GM21825 (cell line): ENCODE measurements around the gene RNF34.

Experiments
- ATAC-seq: cut with Tn5 transposase; IDR thresholded peaks from one replicate; pipeline ENCODE4 v1.9.1; 2021; ENCODE audit warnings: mild to moderate bottlenecking, moderate library complexity; ENCODE audit not compliant: unreplicated experiment

RNF34 gene

DNA sequence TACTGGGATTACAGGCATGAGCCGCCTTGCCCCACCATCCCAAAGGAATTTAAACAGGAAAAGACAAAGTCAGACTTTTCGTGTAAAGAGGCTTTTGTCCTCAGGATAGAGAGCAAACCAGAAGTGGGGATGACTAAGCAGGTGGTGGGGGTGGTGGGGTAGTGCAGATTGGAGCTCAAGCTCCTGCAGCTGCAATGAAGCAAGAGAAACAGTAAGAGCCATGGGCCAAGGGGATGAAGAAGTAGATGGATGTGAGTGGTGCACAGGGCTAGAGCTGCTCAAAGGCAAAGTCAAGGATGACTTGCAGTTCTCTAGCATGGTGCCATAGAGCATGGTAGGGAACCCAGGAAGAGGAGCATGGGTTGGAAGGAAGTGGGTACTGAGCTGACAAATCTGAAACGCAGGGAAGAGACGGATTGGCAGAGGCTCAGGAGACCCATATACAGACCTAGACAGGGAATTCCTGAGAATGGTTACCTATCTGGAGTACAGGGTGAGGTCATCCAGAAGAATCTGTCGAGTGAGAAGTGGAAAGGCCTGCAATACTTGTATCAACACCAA, 11.4 kb upstream of the RNF34 start:
- ATAC-seq, result no peak

DNA sequence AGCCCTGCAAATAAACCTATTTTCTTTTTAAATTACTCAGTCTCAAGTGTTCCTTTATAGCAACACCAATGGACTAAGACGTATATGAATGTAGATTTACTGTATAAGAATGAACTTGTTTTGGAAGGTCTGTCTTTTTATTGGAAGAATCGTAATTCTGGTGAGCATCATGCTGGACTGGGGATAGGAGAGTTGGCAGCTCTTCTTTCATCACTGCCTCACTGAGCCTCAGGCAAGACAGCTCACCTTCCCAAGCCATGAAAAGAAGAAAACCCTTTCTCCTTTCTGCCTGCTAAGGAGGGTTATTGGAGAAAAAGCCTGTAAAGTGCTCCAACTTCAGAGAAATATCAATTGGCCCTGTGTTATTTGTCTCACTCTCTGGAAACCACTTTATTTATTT, 9.1 kb upstream of the RNF34 start:
- ATAC-seq, result no peak

DNA sequence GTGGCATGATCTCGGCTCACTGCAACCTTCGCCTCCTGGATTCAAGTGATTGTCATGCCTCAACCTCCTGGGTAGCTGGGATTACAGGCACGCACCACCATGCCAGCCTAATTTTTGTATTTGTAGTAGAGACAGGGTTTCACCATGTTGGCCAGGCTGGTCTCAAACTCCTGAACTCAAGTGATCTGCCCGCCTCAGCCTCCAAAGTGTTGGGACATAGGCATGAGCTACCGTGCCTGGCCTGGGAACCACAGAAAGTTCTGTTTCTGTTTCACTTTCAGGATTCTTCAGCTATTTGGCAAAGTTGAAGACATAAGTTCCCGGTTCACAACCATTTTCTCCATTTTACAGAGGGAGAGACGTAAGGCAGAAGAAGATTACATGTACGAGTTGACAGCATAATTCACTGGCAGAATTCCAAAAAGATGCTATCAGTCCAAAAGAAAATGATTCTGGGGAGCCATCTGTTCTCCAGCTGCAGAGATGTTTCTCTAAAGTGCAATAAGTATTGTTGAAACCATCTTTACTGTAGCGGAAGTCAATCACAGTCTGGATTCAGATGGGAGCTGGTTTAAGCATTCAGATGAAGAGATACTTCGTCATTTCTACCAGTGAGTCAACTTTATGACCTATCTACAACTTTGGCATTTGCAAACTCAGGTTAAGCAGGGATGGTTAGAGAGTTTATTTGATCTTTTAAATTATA, 8.1 kb upstream of the RNF34 start:
- ATAC-seq, result no peak

DNA sequence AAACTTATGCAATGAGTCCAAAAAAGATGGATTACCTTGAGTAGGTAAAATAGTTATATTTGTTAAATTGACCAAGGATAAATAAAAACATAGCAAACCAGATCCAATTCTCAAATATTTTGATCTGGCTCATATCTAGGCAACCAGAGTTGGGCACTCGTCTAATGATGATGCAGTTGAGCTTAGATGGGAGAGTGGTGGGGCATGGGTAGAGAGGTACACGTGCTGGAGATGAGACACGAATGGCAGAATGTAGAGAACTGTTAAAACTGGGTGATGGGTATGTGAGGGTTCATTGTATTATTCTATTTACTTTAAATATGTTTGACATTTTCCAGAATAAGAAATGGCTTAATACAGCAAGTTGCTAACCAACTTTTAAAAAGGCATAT, 7.6 kb upstream of the RNF34 start:
- ATAC-seq, result no peak

DNA sequence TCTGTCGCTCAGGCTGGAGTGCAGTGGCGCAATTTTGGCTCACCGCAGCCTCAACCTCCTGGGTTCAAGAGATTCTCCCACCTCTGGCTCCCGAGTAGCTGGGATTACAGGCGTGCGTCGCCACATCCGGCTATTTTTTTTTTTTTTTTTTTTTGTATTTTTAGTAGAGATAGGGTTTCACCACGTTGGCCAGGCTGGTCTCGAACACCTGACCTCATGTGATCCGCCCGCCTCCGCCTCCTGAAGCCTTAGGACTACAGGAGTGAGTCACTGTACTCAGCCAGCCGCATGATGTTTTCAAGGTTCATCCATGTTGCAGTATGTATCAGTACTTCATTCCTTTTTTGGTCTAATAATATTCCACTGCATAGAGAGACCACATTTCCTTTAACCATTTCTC, 2.4 kb upstream of the RNF34 start:
- no peak for ATAC-seq

DNA sequence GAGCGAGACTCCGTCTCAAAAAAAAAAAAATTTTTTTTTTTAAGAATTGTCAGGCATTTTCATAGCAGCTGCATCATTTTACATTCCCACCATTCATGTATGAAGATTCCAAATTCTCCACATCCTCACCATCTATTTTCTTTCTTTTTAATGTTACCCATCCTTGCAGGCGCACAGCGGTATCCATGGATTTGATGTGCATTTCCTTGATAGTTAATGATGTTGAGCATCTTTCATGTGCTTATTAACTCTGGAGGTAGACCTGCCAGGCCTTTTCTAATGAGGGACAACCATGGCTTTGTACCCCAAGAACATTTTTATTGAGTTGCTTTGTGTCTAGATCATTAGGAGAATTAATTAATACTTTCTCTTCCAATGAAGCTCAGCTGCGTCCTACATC, 1.6 kb upstream of the RNF34 start:
- ATAC-seq, result no peak

DNA sequence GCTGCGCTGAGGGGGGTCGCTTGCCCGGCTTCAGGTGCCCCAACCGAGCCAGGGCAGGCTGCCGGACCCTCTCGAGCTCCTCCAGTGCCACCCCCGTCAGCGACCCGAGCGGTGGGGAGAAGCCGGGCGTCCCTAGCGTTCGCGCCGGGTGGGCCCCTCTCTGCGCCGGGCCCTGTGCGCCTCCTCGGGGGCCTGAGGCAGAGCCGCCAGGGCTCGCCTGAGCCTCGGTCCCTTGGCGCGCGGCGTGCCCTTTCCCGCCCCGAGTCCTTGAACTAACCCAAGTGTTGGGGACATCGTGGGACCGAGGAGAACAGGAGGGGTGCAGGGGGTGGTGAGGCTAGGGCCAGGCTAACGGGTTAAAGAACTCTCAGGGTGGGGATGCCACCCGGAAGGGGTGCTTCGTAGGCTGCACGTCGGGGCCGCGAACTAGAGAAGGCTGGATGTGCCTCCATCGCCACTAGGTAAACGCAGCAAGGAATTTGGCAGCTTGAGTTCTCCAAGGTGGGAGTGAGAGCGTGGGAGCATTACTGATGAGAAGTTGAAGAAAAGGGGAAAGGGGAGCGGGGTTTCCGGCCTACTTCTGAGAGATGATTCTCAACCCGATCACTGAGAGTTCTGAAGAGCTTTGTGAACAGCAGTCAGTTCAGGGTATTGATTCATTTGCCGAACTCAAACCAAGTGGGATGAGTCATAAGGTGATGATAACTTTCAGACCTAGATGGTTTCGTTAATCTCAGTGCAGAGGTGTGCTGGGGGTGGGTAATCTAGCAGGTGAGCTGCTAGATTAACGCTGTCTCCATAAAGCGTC, 618 bp downstream of the RNF34 start:
- ATAC-seq, result peak; percentile 32

DNA sequence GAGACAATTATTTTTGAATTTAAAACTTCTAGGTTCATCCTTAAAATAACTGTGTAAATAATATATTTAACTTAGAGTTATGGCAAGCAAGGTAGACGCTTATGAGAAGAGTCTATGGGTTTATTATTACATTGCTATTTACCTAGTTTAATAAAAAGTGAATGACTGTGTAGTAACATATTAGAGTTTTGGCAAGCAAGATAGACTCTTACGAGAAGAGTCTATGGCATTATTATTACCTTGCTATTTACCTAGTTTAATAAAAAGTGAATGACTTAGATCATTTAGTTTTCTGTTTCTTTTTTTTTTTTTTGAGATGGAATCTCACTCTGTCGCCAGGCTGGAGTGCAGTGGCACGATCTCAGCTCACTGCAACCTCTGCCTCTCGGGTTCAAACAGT, 3.8 kb downstream of the RNF34 start:
- no peak for ATAC-seq

DNA sequence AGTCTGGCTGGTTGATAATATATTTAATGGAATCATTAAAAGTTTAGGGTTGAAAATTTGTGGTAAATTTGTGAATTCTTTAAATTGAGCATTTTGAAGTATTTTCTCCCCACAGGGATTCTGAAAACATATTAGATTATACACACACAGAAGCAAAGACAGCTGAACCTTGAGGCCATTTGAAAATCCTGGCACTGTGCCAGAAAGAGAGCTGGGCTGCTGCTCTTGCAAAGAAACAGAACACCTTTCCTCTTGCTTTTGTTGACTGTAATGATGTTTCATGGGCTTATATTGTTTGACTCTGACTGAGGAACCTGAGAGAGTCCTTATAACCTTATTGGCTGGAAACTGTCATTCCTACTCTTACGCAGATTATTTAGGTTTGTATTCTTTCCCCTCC, 4.8 kb downstream of the RNF34 start:
- no peak for ATAC-seq

DNA sequence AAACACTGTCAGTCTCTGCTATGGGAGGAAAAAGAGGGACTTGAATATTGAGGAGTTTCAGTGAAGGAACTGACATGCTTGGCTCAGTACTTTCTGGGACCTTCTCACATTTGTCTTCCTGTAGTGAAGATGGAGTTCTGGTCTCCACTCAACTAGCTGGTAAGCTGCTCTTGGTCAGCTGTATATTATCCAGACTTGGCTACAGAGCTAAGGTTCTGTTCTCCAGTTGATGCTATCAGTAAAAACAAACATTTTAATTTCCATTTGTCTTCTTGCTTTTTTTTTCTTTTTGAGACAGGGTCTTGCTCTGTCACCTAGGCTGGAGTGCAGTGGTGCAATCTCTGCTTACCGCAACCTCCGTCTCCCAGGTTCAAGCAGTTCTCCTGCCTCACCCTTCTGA, 5.3 kb downstream of the RNF34 start:
- ATAC-seq, result no peak

DNA sequence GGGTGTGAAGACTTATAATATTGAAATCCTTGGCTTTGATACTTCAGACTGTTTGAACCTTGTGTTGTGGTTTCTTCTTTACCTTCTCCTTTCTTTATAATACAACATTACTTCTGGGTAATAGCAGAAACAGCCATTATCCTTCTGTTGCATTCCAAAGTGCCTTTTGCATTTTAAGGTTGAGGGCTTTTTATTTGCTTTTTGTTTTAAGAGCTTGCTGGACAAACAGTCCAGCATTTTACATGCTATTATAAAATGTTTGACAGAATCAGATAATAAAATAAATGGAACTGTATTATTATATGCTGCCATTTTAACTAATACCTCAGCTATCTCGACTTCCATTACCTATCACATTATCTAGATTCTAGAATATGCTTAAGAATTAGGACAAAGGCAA, 14.0 kb downstream of the RNF34 start:
- no peak for ATAC-seq

DNA sequence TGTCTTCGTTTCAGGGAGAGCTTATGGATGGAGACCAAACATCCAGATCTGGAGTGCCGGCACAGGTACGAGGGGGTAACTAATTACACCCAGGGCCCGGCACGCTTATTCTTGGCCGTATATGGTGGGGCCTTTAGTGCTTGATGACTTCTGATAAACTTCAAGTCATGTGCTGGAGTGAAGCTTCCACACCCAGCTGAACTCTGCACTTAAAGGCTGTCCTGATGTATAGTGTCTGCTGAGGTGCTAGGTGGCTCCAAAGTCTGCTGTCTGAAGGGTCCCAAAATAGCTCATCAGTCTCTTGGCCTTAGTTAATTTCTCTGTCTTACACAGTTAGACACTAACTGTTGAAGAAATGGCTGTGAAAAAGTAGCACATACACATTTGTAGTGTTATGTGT, 17.9 kb downstream of the RNF34 start:
- no peak for ATAC-seq

DNA sequence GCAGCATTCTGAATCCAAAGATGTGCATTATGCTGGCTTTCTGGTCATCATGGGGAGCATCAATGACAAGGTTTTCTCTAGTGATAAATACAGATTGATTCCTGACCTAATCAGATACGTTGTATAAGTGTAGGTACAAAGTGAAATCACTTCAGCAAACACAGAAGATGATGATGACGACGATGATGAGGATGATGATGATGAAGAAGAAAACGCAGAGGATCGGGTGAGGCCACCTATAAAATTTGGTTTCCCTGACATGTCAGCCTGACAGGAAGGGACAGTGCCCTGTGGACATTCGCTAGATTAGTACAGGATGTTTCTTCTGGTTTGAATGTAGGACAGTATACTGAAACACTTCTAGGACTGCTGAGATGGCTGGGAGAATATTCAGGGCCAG, 20.2 kb downstream of the RNF34 start:
- no peak for ATAC-seq

DNA sequence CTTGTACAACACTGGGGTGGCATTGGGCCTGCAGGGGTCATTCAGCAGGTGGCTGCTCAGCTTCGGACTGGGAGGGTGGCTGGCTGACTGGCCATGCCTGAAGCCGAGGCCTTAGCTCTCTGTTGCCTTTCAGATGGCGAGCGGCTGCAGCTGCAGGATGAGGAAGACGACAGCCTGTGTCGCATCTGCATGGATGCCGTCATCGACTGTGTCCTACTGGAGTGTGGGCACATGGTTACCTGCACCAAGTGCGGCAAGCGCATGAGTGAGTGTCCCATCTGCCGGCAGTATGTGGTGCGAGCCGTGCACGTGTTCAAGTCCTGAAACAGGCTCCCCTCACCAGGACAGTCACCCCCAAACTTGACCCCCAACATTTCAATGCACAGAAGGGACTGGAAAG, 23.3 kb downstream of the RNF34 start:
- no peak for ATAC-seq

DNA sequence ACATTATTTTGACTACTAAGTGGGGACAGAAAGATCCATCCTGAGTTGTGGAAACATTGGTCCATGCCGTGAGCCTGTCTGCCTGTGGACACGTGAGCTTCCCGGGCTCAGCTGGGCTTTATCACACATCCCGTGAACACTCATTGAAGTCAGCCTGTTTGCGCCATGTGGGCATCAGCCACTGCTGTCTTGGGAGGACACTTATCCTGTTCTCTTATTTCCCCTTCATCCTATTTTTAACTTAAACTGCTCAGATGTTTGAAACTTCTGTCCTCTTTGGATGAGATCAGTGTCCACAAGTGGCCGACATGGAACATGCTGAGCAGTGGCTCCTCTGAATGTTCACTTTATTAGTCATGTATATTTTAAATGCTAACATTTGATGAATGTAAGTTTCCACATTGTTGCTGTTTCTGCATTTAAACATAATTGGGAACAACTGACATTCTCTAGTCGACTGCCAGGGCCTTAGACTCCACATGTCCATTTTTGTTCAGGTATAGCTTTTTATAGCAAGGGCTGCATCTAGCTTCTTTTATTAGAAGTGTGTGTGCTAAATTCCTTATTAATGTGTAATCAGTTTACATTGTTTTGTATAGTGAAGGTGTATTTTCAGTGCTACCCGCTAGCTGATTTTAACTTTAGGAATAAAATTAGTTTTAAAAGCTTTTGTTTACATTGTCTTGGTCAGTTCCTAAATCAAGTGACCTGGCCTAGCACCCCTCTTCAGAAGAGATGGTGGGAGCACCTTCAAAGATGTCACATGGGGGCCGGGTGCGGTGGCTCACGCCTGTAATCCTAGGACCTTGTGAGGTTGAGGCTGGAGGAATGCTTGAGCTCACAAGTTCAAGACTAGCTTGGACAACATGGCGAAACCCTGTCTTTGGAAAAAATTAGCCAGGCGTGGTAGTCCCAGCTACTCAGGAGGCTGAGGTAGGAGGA, 24.0 kb downstream of the RNF34 start:
- ATAC-seq, result no peak

DNA sequence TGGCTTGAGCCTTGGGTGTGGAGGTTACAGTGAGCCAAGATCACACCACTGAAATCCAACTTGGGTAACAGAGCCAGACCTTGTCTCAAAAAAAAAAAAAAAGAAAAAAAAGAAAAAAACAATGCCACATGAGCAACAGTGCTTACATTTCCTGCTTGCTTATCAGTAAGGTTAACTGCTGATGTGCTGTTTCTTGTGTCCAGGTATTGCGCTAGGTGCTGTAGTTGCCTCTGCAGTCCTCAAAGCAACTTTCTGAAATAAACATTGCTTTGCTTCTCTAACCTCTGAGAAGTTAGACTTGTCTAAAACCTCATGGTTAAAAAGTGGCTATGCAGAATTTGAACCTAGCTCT, 24.7 kb downstream of the RNF34 start:
- ATAC-seq, result no peak

DNA sequence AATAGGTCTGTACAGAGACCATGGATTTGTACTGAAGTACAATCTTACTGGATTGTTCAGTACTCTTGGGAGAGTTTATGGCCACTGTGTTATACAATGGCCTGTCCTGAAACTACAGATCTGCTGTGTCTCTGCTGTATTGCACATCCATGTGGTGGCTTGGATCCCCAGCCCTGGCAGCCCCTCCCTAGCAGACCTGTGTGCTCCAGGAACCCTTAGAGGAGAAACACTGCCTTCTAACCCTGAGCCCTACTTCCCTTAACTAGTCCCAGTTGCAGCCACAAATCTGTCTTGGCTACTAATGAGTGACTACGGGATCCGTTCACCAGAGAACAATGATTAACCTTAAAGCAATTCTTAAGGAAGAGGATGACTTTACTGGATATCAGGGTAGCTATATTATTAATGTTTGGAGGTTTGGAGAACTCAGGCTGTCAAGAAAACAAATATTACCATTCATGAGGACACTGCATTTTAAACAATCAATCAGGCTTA, 27.7 kb downstream of the RNF34 start:
- ATAC-seq, result no peak

DNA sequence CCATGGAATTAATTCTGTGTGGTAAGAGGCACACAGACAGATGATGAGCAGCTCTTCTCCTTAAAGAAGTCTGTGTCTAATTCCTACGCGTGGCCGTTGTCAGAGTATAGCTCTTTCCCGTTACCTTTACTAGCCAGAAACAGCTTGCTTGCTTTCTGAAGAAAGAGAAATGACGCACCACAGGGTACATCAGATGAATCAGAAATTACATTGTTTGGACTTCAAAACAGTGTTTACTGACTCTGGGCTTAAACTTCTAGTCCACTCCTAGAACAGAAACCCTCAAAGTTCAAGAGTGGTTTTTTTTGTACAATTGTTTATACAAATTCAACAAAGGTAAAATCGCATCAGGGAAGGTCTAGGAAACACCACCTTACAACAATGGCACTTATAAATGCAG, 29.0 kb downstream of the RNF34 start:
- no peak for ATAC-seq

DNA sequence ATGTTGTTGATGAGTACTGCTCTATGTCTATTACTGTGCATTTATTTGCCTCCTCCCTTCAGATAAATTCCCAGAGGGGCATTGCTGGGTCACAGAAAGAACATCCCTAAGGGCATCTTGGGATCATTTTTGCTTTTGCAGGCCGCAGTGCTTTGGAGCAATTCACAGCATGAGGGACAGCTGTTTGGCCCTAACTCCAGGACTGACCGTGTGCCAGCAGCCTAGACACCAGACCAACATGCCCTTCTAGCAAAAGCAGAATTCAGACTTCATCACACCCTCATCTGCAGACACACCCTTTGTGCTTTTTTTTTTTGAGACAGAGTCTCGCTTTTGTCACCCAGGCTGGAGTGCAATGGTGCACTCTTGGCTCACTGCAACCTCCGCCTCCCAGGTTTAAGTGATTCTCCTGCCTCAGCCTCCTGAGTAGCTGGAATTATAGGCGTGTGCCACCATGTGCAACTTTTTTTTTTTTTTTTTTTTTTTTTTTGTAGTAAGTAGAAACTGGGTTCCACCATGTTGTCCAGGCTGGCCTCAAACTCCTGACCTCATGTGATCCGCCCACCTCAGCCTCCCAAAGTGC, 31.0 kb downstream of the RNF34 start:
- no peak for ATAC-seq

DNA sequence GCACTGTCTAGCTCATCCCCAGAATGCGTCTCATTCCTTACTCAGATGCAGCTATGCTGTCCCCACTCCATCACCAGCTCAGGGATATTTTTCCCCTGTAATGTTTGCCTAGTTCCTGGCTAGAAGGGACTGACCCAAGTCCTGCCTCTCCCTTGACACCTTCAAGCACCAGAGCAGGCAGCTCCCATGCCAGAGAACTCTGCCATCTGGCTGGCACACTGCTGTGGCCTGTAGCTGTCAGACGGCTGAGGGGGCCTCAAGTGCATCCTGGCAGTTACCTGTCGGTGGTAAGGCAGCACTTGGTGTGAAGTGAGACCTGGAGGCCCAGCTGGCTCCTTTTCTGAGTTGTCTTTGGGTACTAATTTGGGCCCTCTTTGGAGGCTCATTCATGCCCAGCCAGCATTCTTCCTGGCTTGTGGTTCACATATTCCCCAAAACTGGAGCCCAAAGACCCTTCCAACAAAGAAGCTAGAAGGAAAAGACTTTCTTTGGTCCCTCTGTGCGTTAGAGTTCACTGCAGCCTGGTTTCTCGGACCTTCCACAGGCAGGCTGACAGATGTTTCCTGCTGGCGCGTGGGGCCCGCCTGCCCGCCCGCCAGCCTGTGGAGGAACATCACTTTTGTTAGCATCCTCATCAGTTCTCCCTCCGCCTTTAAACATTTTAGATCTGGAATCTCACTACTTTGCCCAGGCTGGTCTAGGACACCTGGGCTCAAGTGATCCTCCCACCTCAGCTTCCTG, 33.0 kb downstream of the RNF34 start:
- ATAC-seq, result no peak
